GM12878 (cell line): Measurements from ENCODE around the gene SLC4A5. TPM values are rescaled to one million over a fixed set of nuclear protein-coding genes. Genes with fewer than 3 reads are reported as not detected.

Experiments used
- ATF7 ChIP-seq: fragments of 450-650 bp; IDR thresholded peaks from 2 replicates; pipeline ENCODE4 v1.6.1; 2016; ENCODE audit warnings: low read depth, mild to moderate bottlenecking
- BCL11A ChIP-seq: IDR thresholded peaks from 2 replicates; pipeline ENCODE4 v1.6.1; 2011; ENCODE audit warnings: low read depth, low read length
- CBFB ChIP-seq: IDR thresholded peaks from 2 replicates; pipeline ENCODE4 v1.6.1; 2016; ENCODE audit warnings: antibody characterized with exemption, low read depth
- CREB1 ChIP-seq: IDR thresholded peaks from 2 replicates; pipeline ENCODE4 v1.6.1; 2012; ENCODE audit warnings: low read depth, mild to moderate bottlenecking, inconsistent platforms
- CREM ChIP-seq: IDR thresholded peaks from 2 replicates; pipeline ENCODE4 v1.6.1; 2014; ENCODE audit warnings: antibody characterized with exemption, low read depth
- ETV6 ChIP-seq, 2 experiments: fragments of 450-650 bp in 1 of 2; IDR thresholded peaks in 1 of 2; conservative IDR thresholded peaks in 1 of 2; 2 replicates each; pipeline ENCODE4 v1.6.1; 2014; ENCODE audit warnings: antibody characterized with exemption in 1 of 2, borderline replicate concordance in 1 of 2, low read depth in 1 of 2, mild to moderate bottlenecking in 1 of 2, moderate library complexity in 1 of 2
- IKZF1 ChIP-seq: fragments of 450-650 bp; conservative IDR thresholded peaks from 2 replicates; pipeline ENCODE4 v1.6.1; 2017; ENCODE audit warnings: antibody characterized with exemption, mild to moderate bottlenecking
- JUNB ChIP-seq: IDR thresholded peaks from 2 replicates; pipeline ENCODE4 v1.6.1; 2016; ENCODE audit warnings: antibody characterized with exemption, mild to moderate bottlenecking
- KDM1A ChIP-seq: fragments of 200-600 bp; sonication (generic); IDR thresholded peaks from 2 replicates; pipeline ENCODE4 v1.6.1; 2016; ENCODE audit warnings: borderline replicate concordance
- MEF2A ChIP-seq: IDR thresholded peaks from 2 replicates; pipeline ENCODE4 v1.6.1; 2011; ENCODE audit warnings: low read depth, mild to moderate bottlenecking, low read length, moderate library complexity; ENCODE audit not compliant: insufficient read depth
- MEF2B ChIP-seq: fragments of 450-650 bp; IDR thresholded peaks from 2 replicates; pipeline ENCODE4 v1.6.1; 2018; ENCODE audit warnings: mild to moderate bottlenecking, moderate library complexity; ENCODE audit not compliant: partially characterized antibody, poor library complexity, severe bottlenecking
- PAX5 ChIP-seq: IDR thresholded peaks from 2 replicates; pipeline ENCODE4 v1.6.1; 2011; ENCODE audit warnings: low read depth, low read length, borderline replicate concordance
- POLR2AphosphoS5 ChIP-seq: IDR thresholded peaks from 2 replicates; pipeline ENCODE4 v1.6.1; 2011; ENCODE audit warnings: mild to moderate bottlenecking, low read length, inconsistent platforms
- RAD51 ChIP-seq: fragments of 450-650 bp; IDR thresholded peaks from 2 replicates; pipeline ENCODE4 v1.6.1; 2016; ENCODE audit warnings: moderate library complexity, mild to moderate bottlenecking, inconsistent platforms
- RCOR1 ChIP-seq: conservative IDR thresholded peaks from 2 replicates; pipeline ENCODE4 v1.6.1; 2012; ENCODE audit warnings: low read depth, low read length, improper control_type of control experiment
- TARDBP ChIP-seq: IDR thresholded peaks from 2 replicates; pipeline ENCODE4 v1.6.1; 2016; ENCODE audit warnings: borderline replicate concordance
- ZNF24 ChIP-seq: fragments of 450-650 bp; IDR thresholded peaks from 2 replicates; pipeline ENCODE4 v1.6.1; 2017; ENCODE audit warnings: antibody characterized with exemption, mild to moderate bottlenecking
- ZNF274 ChIP-seq: IDR thresholded peaks from one replicate; pipeline ENCODE4 v1.8.0; 2011; ENCODE audit not compliant: insufficient read length, insufficient read depth
- polyA plus RNA-seq, 11 experiments: library from polyadenylated mRNA; depleted of rRNA in 4 of 11; unstranded in 6 of 11; stranded (reverse) in 5 of 11; fragments of >200 nt; fragmentation: Nextera tagmentation in 4 of 11; fragmentation: Illumina TruSeq in 1 of 11; extraction: Ambion mirVana in 4 of 11; extraction: Trizol in 1 of 11; gene quantifications; 1 replicate in 1 of 11; 2 replicates in 10 of 11; pipeline versions ENCODE4 v1.2.1 to v1.2.3, GENCODE V29; 2011 to 2016; ENCODE audit warnings: inconsistent platforms in 2 of 11, missing spikeins in 2 of 11, low read depth in 1 of 11
- total RNA-seq, 4 experiments: library from RNA; depleted of rRNA in 3 of 4; stranded (reverse); fragments of >200 nt in 3 of 4; fragmentation: Illumina TruSeq in 1 of 4; extraction: Trizol in 1 of 4; gene quantifications; 2 replicates each; pipeline versions ENCODE4 v1.2.1 to v1.2.3, GENCODE V29; 2013 to 2021
- TF ChIP-seq, protein P1 (sequence below): IDR thresholded peaks from 2 replicates; pipeline ENCODE4 v1.6.1; 2011; ENCODE audit warnings: borderline replicate concordance, low read depth, mild to moderate bottlenecking, moderate library complexity, low read length; ENCODE audit not compliant: insufficient read depth, poor library complexity, severe bottlenecking
- TF ChIP-seq, protein P2 (sequence below): IDR thresholded peaks from 2 replicates; pipeline ENCODE4 v1.6.1; 2012; ENCODE audit warnings: low read depth, low read length, improper control_type of control experiment
- TF ChIP-seq, protein P3 (sequence below): fragments of 450-650 bp; IDR thresholded peaks from 2 replicates; pipeline ENCODE4 v1.6.1; 2017; ENCODE audit warnings: mild to moderate bottlenecking, low read depth, inconsistent platforms; ENCODE audit not compliant: poor library complexity, severe bottlenecking
- TF ChIP-seq, protein P4 (sequence below): IDR thresholded peaks from 2 replicates; pipeline ENCODE4 v1.6.1; 2011; ENCODE audit warnings: mild to moderate bottlenecking, low read depth, low read length, moderate library complexity; ENCODE audit not compliant: insufficient replicate concordance
- TF ChIP-seq, protein P5 (sequence below): fragments of 450-650 bp; IDR thresholded peaks from 2 replicates; pipeline ENCODE4 v1.6.1; 2017; ENCODE audit warnings: low read depth, mild to moderate bottlenecking, moderate library complexity

Gene SLC4A5
- total and polyA plus RNA-seq, 10 of the 15 experiments (the other 5 are each of a cell fraction or from before 2014, with no cell fraction given): 0.15 to 4.7 (median 1.6) TPM

DNA sequence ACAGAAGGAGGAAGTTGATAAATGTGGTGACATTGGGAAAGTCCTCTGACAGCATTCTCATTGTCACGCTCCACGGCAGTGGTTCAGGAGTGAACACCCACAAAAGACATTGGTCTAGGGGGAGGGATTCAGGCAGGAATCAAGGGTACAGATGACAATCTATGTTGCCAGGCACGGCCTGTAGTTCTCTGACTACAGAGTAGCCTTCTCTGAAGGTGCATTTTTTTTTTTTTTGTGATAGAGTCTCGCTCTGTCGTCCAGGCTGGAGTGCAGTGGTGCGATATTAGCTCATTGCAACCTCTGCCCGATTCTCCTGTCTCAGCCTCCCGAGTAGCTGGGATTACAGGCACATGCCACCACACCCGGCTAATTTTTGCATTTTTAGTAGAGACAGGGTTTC, 157.2 kb downstream of the SLC4A5 start (continued):
- TF ChIP-seq, protein P1, sequence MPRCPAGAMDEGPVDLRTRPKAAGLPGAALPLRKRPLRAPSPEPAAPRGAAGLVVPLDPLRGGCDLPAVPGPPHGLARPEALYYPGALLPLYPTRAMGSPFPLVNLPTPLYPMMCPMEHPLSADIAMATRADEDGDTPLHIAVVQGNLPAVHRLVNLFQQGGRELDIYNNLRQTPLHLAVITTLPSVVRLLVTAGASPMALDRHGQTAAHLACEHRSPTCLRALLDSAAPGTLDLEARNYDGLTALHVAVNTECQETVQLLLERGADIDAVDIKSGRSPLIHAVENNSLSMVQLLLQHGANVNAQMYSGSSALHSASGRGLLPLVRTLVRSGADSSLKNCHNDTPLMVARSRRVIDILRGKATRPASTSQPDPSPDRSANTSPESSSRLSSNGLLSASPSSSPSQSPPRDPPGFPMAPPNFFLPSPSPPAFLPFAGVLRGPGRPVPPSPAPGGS: no peak
- TF ChIP-seq ZNF24: no peak
- TF ChIP-seq, protein P2, sequence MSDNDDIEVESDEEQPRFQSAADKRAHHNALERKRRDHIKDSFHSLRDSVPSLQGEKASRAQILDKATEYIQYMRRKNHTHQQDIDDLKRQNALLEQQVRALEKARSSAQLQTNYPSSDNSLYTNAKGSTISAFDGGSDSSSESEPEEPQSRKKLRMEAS: no peak
- TF ChIP-seq IKZF1: peak; percentile 60; the same call in 1 of the 2 replicates
- TF ChIP-seq CBFB: 0 out of 2 replicates have a peak, but pooled peaks have one; percentile 31
- TF ChIP-seq RAD51: no peak
- TF ChIP-seq MEF2B: peak; percentile 38
- TF ChIP-seq, protein P3, sequence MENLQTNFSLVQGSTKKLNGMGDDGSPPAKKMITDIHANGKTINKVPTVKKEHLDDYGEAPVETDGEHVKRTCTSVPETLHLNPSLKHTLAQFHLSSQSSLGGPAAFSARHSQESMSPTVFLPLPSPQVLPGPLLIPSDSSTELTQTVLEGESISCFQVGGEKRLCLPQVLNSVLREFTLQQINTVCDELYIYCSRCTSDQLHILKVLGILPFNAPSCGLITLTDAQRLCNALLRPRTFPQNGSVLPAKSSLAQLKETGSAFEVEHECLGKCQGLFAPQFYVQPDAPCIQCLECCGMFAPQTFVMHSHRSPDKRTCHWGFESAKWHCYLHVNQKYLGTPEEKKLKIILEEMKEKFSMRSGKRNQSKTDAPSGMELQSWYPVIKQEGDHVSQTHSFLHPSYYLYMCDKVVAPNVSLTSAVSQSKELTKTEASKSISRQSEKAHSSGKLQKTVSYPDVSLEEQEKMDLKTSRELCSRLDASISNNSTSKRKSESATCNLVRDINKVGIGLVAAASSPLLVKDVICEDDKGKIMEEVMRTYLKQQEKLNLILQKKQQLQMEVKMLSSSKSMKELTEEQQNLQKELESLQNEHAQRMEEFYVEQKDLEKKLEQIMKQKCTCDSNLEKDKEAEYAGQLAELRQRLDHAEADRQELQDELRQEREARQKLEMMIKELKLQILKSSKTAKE: peak; percentile 25
- TF ChIP-seq KDM1A: no peak
- TF ChIP-seq JUNB: peak; percentile 34; the same call in 1 of the 2 replicates
- peak; percentile 49; the same call in 1 of the 2 replicates for TF ChIP-seq BCL11A
- 0 out of 2 replicates have a peak, but pooled peaks have one; percentile 53 for TF ChIP-seq POLR2AphosphoS5
- no peak for TF ChIP-seq ZNF274
- TF ChIP-seq RCOR1: no peak
- TF ChIP-seq, protein P4, sequence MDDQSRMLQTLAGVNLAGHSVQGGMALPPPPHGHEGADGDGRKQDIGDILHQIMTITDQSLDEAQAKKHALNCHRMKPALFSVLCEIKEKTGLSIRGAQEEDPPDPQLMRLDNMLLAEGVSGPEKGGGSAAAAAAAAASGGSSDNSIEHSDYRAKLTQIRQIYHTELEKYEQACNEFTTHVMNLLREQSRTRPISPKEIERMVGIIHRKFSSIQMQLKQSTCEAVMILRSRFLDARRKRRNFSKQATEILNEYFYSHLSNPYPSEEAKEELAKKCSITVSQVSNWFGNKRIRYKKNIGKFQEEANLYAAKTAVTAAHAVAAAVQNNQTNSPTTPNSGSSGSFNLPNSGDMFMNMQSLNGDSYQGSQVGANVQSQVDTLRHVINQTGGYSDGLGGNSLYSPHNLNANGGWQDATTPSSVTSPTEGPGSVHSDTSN: peak; percentile 19
- peak; percentile 90 for TF ChIP-seq ATF7
- peak in 1 of 2 experiments; percentile 80; a peak in 2 of 4 replicates for TF ChIP-seq ETV6 (conservative IDR thresholded peaks at IDR 0.05 in 1 of 2, IDR thresholded peaks at IDR 0.05 in 1 of 2; ENCODE audit: borderline replicate concordance in 1 of 2, low read depth in 1 of 2)
- TF ChIP-seq CREM: peak; percentile 75
- TF ChIP-seq TARDBP: no peak
- TF ChIP-seq, protein P5, sequence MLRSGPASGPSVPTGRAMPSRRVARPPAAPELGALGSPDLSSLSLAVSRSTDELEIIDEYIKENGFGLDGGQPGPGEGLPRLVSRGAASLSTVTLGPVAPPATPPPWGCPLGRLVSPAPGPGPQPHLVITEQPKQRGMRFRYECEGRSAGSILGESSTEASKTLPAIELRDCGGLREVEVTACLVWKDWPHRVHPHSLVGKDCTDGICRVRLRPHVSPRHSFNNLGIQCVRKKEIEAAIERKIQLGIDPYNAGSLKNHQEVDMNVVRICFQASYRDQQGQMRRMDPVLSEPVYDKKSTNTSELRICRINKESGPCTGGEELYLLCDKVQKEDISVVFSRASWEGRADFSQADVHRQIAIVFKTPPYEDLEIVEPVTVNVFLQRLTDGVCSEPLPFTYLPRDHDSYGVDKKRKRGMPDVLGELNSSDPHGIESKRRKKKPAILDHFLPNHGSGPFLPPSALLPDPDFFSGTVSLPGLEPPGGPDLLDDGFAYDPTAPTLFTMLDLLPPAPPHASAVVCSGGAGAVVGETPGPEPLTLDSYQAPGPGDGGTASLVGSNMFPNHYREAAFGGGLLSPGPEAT: peak; percentile 7; the same call in 1 of the 2 replicates
- 0 out of 2 replicates have a peak, but pooled peaks have one; percentile 26 for TF ChIP-seq MEF2A
- peak; percentile 63; the same call in 1 of the 2 replicates for TF ChIP-seq CREB1
- TF ChIP-seq PAX5: peak; percentile 84
